GM12872 (cell line): ENCODE data around the gene BEND7.

Experiments used
- TF ChIP-seq, protein P1 (sequence below): IDR thresholded peaks from 3 replicates; pipeline ENCODE4 v1.5.1; 2011; ENCODE audit warnings: low read depth, mild to moderate bottlenecking, low read length, moderate library complexity; ENCODE audit not compliant: insufficient read depth

Gene BEND7

GRCh38 chr10:13491747-13492360 is 37.0 kb downstream of the BEND7 start:
- TF ChIP-seq, protein P1, sequence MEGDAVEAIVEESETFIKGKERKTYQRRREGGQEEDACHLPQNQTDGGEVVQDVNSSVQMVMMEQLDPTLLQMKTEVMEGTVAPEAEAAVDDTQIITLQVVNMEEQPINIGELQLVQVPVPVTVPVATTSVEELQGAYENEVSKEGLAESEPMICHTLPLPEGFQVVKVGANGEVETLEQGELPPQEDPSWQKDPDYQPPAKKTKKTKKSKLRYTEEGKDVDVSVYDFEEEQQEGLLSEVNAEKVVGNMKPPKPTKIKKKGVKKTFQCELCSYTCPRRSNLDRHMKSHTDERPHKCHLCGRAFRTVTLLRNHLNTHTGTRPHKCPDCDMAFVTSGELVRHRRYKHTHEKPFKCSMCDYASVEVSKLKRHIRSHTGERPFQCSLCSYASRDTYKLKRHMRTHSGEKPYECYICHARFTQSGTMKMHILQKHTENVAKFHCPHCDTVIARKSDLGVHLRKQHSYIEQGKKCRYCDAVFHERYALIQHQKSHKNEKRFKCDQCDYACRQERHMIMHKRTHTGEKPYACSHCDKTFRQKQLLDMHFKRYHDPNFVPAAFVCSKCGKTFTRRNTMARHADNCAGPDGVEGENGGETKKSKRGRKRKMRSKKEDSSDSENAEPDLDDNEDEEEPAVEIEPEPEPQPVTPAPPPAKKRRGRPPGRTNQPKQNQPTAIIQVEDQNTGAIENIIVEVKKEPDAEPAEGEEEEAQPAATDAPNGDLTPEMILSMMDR = no peak

DNA sequence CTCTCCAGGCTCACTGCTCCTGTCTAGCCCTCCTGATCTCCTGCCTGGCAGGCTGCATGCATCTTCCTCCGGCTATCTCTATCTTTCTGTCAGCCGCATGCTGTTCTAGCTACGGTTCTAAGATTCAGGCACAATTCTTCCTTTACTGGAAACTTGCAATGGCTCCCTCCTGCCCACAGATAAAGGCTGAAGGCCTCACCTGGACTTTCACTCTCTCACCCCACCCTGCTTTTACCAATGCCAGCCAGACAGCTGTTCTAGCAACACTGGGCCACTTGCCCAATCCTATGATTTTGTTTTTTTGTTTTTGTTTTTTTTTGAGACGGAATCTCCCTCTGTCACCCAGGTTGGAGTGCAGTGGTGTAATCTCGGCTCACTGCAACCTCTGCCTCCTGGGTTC is 38.3 kb downstream of the BEND7 start:
- TF ChIP-seq, protein P1 = no peak

- TF ChIP-seq, protein P1 = no peak
Observed at GRCh38 chr10:13489035-13489599, 39.7 kb downstream of the BEND7 start.

- TF ChIP-seq, protein P1 = no peak
Observed at GRCh38 chr10:13485623-13486022, 43.2 kb downstream of the BEND7 start.

DNA sequence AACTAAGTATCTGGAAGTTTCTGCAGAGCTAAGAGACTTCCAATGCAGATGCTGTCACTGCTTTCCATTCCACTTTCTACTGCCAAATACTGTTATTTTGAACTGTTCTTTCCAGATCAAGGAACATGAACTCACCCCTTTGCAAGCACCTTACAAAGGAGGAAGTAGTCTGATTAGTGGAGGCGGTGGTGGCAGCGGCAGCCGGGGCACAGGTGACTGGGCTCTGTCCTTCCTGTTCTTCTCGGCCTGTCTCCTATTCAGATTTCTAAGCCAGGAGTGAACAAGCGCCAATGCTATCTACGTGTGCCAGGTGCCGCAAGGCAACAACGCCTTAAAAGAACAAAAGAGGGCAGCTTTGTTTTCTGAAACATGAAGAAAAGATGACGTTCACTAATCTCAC is 44.9 kb downstream of the BEND7 start:
- TF ChIP-seq, protein P1 = no peak

- TF ChIP-seq, protein P1 = no peak
Observed at GRCh38 chr10:13483073-13483472, 45.7 kb downstream of the BEND7 start.

DNA sequence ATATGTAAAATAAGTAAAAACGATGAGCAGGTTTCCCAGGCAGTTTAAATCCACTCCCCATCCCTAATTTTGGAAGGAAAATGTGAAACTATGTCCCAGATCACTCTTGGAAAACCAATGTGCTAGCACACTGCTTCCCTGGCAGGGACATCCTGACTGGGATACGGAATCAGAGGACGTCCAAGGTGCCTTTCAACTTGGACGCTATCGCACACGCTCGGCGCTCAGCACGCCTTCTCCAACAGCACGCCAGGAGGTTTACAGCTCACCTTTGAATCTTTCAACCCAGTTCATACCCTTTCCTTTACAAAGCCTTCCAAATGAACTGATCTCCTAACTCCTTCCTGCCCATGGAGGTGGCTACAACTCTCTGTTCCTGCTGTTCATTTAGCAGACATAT is 47.1 kb downstream of the BEND7 start:
- TF ChIP-seq, protein P1 = no peak
